A549 (cell line): ENCODE measurements around the gene ZBTB8OS.

ENCODE experiments used
- EP300 ChIP-seq, 2 experiments: fragments of >200 bp; sonication (Bioruptor Twin); formaldehyde crosslinking; IDR thresholded peaks; 2 replicates in 1 of 2; 3 replicates in 1 of 2; pipeline ENCODE4 v1.6.1; 2016 to 2017
- POLR2A ChIP-seq: IDR thresholded peaks from 2 replicates; pipeline ENCODE4 v1.6.1; 2012; ENCODE audit warnings: mild to moderate bottlenecking, low read length

DNA sequence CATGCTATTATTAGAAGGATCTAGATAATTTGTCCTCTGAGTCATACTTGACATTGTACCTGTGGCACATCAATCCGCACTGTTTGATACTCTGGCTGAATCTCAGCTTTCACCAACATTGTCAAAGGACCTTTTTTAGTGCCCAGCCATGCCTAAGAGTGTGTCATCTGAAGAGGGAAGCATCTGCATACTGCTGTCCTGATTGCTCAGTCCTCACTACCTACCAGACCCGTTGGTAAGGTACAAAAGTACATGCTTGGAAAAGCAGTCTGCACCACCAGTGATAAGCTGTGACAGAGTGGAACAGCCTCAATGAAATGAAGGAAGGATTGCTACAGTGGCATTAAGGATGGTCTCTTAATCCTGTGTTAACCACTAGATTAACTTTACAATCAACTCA lies 35.1 kb upstream of the ZBTB8OS start:
- no peak for TF ChIP-seq POLR2A
- no peak for TF ChIP-seq EP300 (IDR thresholded peaks at IDR 0.05)
